ENCODE data around the gene HAUS1.

DNA sequence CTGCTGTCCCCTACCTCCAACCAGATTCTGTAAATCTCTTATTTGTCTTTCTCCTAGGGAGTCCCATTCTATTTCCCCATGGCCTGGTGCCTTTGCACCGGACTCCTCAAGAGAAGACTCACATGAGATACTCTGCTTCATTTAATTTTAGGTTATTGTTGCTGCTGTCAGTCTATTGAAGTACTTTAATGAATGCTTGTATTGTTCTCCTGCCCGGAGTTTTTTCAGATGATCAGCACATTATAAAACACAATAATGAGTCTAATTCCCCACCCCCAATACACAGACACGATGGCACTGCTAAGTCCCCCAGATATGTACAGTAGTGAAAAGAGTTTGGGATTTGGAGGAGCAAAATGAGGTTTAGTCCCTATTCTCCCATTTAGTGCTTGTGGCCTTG lies 58.9 kb downstream of the HAUS1 start:
- TF ChIP-seq, protein P1, sequence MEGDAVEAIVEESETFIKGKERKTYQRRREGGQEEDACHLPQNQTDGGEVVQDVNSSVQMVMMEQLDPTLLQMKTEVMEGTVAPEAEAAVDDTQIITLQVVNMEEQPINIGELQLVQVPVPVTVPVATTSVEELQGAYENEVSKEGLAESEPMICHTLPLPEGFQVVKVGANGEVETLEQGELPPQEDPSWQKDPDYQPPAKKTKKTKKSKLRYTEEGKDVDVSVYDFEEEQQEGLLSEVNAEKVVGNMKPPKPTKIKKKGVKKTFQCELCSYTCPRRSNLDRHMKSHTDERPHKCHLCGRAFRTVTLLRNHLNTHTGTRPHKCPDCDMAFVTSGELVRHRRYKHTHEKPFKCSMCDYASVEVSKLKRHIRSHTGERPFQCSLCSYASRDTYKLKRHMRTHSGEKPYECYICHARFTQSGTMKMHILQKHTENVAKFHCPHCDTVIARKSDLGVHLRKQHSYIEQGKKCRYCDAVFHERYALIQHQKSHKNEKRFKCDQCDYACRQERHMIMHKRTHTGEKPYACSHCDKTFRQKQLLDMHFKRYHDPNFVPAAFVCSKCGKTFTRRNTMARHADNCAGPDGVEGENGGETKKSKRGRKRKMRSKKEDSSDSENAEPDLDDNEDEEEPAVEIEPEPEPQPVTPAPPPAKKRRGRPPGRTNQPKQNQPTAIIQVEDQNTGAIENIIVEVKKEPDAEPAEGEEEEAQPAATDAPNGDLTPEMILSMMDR (IDR thresholded peaks at IDR 0.05): no peak
- no peak for TF ChIP-seq POLR2AphosphoS5 (IDR thresholded peaks at IDR 0.05)
- TF ChIP-seq EP300 (IDR thresholded peaks at IDR 0.05): no peak
